A172 (cell line): ENCODE results near the gene TTC5. TPM values are rescaled to one million over a fixed set of nuclear protein-coding genes. Genes with fewer than 3 reads are reported as not detected.
"Not testable (repeated sequence)": the region's sequence is repeated elsewhere in the genome, so short reads cannot be mapped to it uniquely, and the experiment has no call there.

ENCODE experiments used
- DNase-seq: peaks from one replicate; pipeline ENCODE4 v3.0.0-alpha.2; 2015; ENCODE audit warnings: low spot score
- total RNA-seq: library from RNA; depleted of rRNA; stranded (reverse); fragments of >200 nt; shearing (Covaris generic); gene quantifications from 2 replicates; pipeline ENCODE4 v1.2.3, GENCODE V29; 2014; rRNA removed

TTC5 gene
- total RNA-seq, 1 experiment from 2014 or later: 16.8 TPM

DNA sequence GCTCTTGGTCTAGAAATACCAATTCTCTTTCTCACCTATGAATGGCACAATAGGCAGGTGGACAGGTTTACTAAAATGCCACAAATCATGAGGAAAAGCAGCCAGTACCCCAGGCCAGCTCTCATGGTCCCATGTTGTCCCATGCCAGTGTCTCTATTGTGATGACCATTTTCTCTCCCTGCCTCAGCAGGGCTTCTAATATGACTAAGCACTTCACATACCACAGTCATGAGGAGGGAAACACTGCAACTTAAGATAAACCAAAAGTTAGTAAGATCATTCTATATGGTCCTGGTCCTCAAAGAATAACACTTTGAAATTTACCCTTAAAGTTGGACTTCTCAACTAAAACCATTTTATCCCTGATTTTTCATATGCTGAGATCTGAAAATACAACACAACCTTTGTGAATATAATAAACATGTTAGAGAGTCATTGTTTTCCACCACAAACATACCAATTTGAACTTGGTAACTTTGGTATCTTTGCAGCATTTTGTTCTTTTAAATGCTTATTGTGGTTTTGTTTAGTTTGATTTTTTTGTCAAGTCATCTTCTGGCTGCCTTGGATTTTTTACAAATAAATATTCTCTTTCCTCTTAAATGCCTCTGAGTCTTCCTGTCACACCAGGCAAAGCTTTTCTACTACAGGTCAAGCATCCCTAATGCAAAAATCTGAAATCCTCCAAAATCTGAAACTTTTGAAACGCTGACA, 3.6 kb downstream of the TTC5 start:
- DNase-seq: peak; percentile 12

DNA sequence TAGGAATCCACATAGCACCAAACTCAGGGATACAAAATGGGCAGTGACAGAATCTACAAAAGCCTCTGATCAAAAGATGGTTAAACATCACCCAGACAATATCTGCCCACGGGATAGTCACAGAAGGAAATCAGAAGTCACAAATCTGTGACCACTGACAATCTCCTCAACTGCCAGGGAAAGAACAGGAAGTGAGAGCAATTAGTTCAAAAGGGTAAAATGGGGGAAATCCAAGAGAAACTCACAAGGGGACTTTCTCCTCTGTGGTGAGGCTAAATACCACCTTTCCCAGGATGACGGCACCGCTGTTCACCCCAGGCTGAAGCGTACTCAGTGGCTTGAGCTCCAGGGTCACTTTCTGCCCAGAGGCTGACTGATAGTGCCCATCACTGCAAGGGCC, 10.7 kb downstream of the TTC5 start:
- no peak for DNase-seq

DNA sequence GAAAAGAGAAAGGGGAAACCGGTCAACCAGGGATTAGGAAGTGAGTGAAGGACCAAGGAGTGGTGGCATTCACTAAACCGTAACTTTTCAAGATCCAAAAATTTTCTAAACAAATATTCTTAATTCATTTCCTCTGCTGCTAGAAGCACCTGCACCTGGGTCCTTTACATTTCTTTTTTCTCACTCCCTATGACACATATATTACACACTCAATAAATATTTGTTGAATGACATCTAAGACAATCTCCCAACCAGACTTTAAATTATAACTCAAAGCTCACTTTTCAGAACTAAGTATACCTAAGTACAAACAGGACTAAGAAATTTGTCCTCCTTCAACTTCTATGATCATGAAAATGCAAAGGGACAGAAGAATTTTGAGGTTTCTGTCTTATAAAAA, 11.1 kb downstream of the TTC5 start:
- no peak for DNase-seq

DNA sequence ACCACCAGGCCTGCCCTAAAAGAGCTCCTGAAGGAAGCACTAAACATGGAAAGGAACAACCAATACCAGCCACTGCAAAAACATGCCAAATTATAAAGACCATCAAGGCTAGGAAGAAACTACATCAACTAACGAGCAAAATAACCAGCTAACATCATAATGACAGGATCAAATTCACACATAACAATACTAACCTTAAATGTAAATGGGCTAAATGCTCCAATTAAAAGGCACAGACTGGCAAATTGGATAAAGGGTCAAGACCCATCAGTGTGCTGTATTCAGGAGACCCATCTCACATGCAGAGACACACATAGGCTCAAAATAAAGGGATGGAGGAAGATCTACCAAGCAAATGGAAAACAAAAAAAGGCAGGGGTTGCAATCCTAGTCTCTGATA, 23.8 kb downstream of the TTC5 start:
- not testable (repeated sequence) for DNase-seq

DNA sequence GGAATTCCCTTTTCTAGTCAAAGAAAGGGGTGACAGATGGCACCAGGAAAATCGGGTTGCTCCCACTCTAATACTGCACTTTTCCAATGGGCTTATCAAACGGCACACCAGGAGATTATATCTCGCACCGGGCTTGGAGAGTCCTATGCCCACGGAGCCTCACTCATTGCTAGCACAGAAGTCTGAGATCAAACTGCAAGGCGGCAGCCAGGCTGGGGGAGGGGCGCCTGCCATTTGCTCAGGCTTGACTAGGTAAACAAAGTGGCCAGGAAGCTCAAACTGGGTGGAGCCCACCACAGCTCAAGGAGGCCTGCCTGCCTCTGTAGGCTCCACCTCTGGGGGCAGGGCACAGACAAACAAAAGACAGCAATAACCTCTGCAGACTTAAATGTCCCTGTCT, 25.5 kb downstream of the TTC5 start:
- DNase-seq: not testable (repeated sequence)

DNA sequence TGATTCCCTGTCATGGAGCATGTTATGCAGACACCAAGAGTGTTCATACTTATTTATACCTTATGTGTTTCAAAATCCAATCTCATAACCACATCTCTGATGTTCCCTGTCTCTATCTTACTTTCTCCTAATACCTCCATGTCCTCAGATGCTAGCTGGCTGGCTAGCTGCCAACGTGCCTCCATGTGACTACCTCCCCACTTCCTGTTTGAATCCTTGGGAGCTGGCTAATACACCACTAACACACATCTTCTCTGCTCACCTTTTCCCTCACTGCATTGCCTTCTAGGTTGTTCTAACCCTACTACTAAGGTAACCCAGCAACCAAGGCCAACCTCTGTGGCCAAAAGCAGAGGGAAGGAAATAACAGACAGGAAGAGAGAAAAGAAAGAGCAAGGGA, 27.3 kb downstream of the TTC5 start:
- DNase-seq: no peak

DNA sequence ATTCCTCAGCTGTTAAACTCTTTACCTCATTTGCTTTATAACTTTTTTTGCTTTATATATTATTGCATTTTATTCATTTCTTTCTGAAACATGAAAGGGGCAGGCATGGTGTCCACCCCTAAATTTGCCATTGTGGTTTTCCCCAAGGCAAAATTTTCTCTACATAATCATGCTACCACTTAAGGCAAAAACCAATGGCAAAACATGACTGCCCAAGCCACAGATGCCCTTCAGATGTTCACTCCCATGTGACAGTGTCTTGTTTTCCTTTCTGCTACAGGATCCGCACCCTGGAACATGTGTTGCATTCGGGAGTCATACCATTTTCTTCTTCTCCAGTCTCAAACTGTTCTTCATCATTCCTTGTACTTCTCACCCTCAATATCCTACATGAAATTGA, 28.3 kb downstream of the TTC5 start:
- no peak for DNase-seq

DNA sequence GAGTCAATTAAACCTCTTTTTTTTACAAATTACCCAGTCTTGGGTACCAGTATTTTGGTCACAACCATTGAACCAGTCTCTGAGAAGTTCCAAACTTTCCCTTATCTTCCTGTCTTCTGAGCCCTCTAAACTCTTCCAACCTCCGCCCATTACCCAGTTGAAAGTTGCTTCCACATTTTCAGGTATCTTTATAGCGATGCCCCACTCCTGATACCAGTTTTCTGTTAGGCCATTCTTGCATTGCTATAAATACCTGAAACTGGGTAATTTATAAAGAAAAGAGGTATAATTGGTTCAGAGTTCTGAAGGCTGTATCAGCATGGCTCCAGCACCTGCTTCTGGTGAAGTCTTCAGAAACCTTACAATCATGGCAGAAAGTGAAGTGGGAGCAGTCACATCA, 31.7 kb downstream of the TTC5 start:
- no peak for DNase-seq

DNA sequence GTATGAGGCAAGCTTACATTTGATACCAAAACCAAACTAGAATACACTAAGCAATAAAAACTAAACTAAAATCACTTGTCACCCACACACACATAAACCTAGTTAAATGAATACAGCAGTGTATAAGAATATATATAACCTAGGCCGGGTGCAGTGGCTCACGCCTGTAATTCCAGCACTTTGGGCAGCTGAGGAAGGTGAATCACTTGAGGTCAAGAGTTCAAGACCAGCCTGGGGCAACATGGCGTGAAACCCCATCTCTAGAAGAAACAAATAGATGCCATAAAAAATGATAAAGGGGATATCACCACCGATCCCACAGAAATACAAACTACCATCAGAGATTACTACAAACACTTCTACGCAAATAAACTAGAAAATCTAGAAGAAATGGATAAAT, 41.4 kb downstream of the TTC5 start:
- not testable (repeated sequence) for DNase-seq

DNA sequence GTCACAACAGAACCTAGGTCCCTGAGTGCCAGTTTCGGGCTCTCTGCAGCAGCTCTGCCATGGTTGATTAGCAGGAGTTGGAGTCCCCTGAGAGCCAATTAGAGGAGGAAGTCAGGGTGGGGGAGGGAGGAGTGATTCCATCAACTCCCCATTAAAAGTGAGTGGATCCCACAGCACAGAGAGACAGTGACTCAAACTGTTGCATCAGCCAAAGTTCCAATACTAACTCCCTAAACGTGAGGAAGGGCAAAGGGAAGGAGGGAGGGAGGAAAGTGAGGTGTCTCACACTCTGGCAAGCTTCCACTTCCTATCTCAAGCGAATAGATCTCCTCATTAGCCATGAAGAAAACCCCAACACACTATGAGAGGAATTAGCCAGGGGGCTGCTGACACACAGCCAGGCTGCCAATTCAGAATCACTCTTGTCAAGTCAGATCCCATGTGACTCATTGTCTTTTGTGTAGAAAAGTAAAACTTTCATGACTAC, 43.1 kb downstream of the TTC5 start:
- peak; percentile 66 for DNase-seq

DNA sequence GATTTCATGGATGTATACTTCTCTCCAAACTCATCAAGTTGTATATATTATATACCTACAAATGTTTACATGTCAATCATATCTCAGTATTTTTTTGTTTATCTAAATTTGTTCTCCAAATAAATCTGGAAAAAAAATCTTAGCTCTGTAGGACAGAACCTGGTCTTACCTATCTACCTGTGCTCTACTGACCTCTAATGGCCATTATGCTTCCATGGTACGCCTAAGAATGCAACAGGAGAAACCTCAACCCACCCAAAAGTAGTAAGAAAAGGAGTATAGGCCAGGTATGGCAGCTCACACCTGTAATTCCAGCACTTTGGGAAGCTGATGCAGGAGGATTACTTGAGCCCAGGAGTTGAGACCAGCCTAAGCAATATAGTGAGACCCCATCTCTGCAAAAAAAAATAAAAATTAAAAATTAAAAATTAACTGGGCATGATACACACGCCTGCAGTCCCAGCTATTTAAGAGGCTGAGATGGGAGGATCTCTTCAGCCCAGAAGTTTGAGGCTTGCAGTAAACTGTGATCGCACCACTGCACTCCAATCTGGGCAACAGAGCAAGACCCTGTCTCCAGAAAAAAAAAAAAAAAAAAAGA, 58.0 kb downstream of the TTC5 start:
- DNase-seq: no peak

Other genes with a start within 250 kb of the TTC5 start
- gene OR4L1, start 245.9 kb downstream of the TTC5 start, total RNA-seq: not detected in 2 replicates
- not detected in 2 replicates for gene OR4K17, start 195.2 kb downstream of the TTC5 start, total RNA-seq
- not detected in 2 replicates for gene OR4N5, start 167.1 kb downstream of the TTC5 start, total RNA-seq
- gene OR11G2, start 115.1 kb downstream of the TTC5 start, total RNA-seq: not detected in 2 replicates
- not detected in 2 replicates for gene OR11H6, start 82.2 kb downstream of the TTC5 start, total RNA-seq
- gene OR11H7, start 77.0 kb downstream of the TTC5 start, total RNA-seq: not detected in 2 replicates
- not detected in 2 replicates for gene OR11H4, start 66.7 kb downstream of the TTC5 start, total RNA-seq
- gene CCNB1IP1, start 27.3 kb upstream of the TTC5 start, total RNA-seq: 28.6 and 30.3 TPM in 2 replicates
- 17.5 and 20.1 TPM in 2 replicates for gene PARP2, start 37.7 kb upstream of the TTC5 start, total RNA-seq
- gene TEP1, start 107.5 kb upstream of the TTC5 start, total RNA-seq: 4.8 and 9.0 TPM in 2 replicates
- not detected in 2 replicates for gene KLHL33, start 130.2 kb upstream of the TTC5 start, total RNA-seq
- 33.2 and 54.4 TPM in 2 replicates for gene OSGEP, start 148.9 kb upstream of the TTC5 start, total RNA-seq
- 96.7 and 99.1 TPM in 2 replicates for gene APEX1, start 149.3 kb upstream of the TTC5 start, total RNA-seq
- gene PIP4P1, start 155.5 kb upstream of the TTC5 start, total RNA-seq: 13.5 and 18.7 TPM in 2 replicates
- 41.8 and 43.5 TPM in 2 replicates for gene PNP, start 163.5 kb upstream of the TTC5 start, total RNA-seq
- not detected in 2 replicates for gene RNASE10, start 199.6 kb upstream of the TTC5 start, total RNA-seq